NCI-H1436 treated with DMSO at 0.1 percent for 48 hours (cell line): ENCODE data around the gene WNT6.

Source experiments
- DNase-seq: peaks from one replicate; lab custom pipeline; 2025; lab: John Stamatoyannopoulos, UW

The WNT6 gene

GRCh38 chr2:218893349-218894150 is 33.9 kb downstream of the WNT6 start:
- no peak for DNase-seq

- DNase-seq: no peak
These were observed 34.7 kb downstream of the WNT6 start for GRCh38 chr2:218894151-218894879.

GRCh38 chr2:218894880-218895157 is 35.2 kb downstream of the WNT6 start:
- no peak for DNase-seq

DNA sequence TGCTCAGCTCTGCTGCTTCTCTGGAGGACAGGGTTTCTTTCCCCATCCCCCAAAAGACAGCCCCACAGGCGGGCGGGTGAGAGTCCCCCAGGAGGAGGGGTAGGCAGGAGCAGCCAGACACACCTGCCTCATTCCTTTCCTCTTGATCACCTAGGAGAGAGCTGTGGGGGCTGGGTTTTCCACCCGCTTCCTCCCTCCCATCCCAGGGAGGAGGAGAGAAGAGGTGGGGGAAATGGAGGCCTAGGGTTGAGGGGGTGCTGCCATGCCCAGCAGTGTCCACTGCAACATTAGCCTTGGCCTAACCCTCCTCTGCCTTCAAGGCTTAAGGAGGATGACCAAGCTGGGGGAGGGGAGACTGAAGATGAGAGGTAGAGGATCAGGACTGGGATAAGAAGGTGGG is 35.7 kb downstream of the WNT6 start:
- no peak for DNase-seq

- DNase-seq: no peak
These were observed 36.3 kb downstream of the WNT6 start for GRCh38 chr2:218895759-218896500.

GRCh38 chr2:218896501-218897393 is 37.1 kb downstream of the WNT6 start:
- DNase-seq: no peak

GRCh38 chr2:218897394-218898108 is 37.9 kb downstream of the WNT6 start:
- DNase-seq: no peak

DNA sequence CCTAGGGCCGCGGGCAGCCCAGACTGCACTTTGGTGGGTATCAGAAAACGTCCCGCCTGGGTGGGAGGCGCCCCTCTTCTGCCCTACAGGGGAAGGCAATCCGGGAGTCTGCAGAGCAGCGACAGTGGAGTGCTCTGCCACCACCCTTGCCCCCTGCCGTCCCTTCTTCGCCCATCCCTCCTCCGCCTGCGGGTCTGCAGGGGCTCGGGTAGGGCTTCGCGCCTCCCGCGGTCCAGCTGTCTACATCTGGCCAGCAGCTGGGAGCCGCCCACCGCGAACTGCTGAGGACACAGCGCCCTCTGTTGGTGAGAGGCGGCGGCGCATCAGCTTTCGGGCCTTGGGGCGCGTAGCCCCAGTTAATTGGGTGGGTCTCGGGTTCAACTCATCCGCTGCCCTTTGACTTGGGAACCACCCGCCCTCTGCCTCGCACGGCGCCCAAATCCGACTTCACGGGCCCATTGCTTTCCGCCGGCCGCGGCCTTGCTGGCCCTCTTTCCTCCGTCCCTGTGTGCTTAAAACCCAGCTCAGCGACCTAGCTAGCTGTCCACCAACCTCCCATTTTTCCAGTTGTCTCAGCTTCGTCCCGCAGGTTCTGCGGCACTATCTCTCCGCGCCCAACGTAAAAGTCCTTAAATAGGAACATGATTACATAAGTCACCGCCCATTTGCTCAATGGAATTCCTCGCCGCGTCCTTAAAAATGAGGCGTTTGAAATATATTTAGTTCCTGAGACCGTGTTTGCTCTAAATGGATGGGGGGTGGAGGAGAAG is 38.7 kb downstream of the WNT6 start:
- DNase-seq: no peak

GRCh38 chr2:218899147-218899546 is 39.5 kb downstream of the WNT6 start:
- no peak for DNase-seq

DNA sequence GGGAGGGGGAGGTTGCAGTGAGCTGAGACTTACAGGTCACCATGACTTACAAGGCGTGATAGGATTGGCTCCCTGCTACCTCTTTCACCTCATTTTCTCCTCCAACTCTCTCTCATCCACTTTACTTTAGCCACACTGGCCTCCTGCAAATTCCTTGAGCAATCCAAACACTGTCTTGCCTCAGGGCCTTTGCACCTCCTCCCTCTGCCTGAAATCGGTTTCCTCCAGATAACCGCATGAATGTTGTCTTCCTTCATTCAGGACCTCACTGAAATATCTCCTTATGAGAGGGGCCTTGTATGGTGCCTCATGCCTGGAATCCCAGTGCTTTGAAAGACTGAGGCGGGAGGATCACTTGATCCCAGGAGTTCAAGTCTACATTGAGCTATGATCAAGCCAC is 42.8 kb downstream of the WNT6 start:
- no peak for DNase-seq

DNA sequence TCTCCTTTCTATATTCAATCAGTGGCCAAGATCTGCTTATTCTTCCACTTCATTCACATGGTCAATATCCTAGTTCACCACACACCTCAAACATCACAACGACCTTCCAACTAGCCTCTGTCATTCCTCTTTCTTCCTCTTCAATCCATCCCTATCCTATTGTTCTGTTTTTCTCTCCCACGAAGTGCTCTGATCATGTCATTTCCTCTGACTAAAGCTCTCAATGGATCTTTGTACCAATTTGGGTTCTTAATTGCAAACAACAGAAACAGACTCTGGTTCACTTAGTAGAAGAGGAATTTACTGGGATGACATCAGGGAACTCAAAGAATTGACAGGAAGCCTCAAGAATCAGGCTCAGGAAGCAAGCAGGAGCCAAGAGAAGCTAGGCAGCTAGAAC is 44.6 kb downstream of the WNT6 start:
- no peak for DNase-seq

- DNase-seq: peak; percentile 77
These were observed 49.4 kb downstream of the WNT6 start for GRCh38 chr2:218908721-218909619.

- no peak for DNase-seq
These were observed 51.1 kb downstream of the WNT6 start for GRCh38 chr2:218910741-218911140.

DNA sequence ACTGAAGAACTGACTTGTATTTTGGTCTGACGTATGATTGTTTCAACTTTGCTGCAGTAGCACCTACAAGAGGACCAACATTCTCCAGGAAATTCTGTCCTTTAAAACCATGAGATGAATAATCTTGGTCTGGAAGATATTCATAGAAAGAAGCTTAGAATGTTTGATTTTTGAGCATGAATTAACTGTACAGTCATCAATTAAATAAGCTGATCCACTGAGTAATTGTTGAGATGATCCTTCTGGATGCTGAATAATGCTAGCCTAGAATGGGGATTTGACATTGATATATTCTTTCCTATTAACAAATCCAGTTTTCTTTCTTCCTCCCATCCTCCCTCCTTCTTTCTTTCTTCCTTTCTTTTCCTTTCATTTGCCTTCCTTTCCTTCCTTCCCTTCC is 60.9 kb downstream of the WNT6 start:
- no peak for DNase-seq
